NCI-H510A treated with DMSO at 0.1 percent for 48 hours (cell line): ENCODE results near the gene DGKI.

Experiments
- DNase-seq: peaks from one replicate; lab custom pipeline; 2025; lab: John Stamatoyannopoulos, UW

The DGKI gene

GRCh38 chr7:137685433-137686164, 161.2 kb downstream of the DGKI start:
- no peak for DNase-seq

- no peak for DNase-seq
Measured at GRCh38 chr7:137684776-137685175, 162.0 kb downstream of the DGKI start.

- DNase-seq = no peak
Measured at GRCh38 chr7:137684316-137684715, 162.5 kb downstream of the DGKI start.

GRCh38 chr7:137682596-137682995, 164.2 kb downstream of the DGKI start:
- DNase-seq = no peak

- DNase-seq = no peak
Measured at GRCh38 chr7:137681657-137682562, 164.9 kb downstream of the DGKI start.

GRCh38 chr7:137674551-137675409, 172.0 kb downstream of the DGKI start:
- DNase-seq = no peak

- no peak for DNase-seq
Measured at GRCh38 chr7:137674048-137674447, 172.7 kb downstream of the DGKI start.

GRCh38 chr7:137671920-137672319, 174.9 kb downstream of the DGKI start:
- DNase-seq = no peak

- DNase-seq = no peak
Measured at GRCh38 chr7:137670222-137671064, 176.3 kb downstream of the DGKI start.

- DNase-seq = no peak
Measured at GRCh38 chr7:137669706-137670105, 177.1 kb downstream of the DGKI start.

GRCh38 chr7:137668404-137668803, 178.4 kb downstream of the DGKI start:
- no peak for DNase-seq

GRCh38 chr7:137667633-137668387, 179.0 kb downstream of the DGKI start:
- no peak for DNase-seq

- no peak for DNase-seq
Measured at GRCh38 chr7:137664846-137665245, 181.9 kb downstream of the DGKI start.

- DNase-seq = no peak
Measured at GRCh38 chr7:137661634-137662033, 185.1 kb downstream of the DGKI start.

GRCh38 chr7:137658190-137658900, 188.4 kb downstream of the DGKI start:
- DNase-seq = no peak

GRCh38 chr7:137657476-137658189, 189.1 kb downstream of the DGKI start:
- DNase-seq = no peak

GRCh38 chr7:137656850-137657232, 189.9 kb downstream of the DGKI start:
- no peak for DNase-seq

- DNase-seq = peak; percentile 40
Measured at GRCh38 chr7:137656227-137656849, 190.4 kb downstream of the DGKI start.

- DNase-seq = no peak
Measured at GRCh38 chr7:137655804-137656203, 191.0 kb downstream of the DGKI start.
